ENCODE results near the gene GSTO1. TPM values are rescaled to one million over a fixed set of nuclear protein-coding genes. Genes with fewer than 3 reads are reported as not detected.
A peak's percentile ranks its signal among the peaks of the same experiment; 100 is the strongest.

GSTO1 gene
- total and polyA plus RNA-seq, 4 donors = 47.2 to 244 (median 168) TPM

GRCh38 chr10:104309980-104310978 lies 55.6 kb downstream of the GSTO1 start:
- TF ChIP-seq CTCF (IDR thresholded peaks at IDR 0.05; ENCODE audit: control extremely low read depth, extremely low read depth) = no peak
- DNase-seq (no peak), ATAC-seq (ENCODE audit: insufficient read depth, low FRiP score) (no peak)
- WGBS, 2 donors = 76 to 87% methylated on average over 15 of the region's 15 CpGs
- Histone ChIP-seq H3K9me3 (ENCODE audit: control insufficient read depth in 4 of 4, insufficient read depth in 3 of 4, low read length in 3 of 4) (peaks cover 0 to 2% (median 0%) of the 10 kb centered on the region in 4 donors), H3K9ac (ENCODE audit: insufficient read depth in 1 of 2, low read length in 2 of 2) (no peak overlapping the region), H3K27ac (ENCODE audit: low read depth in 1 of 2, low read length in 1 of 2) (peak overlapping the region; percentile 21 to 88), H3K36me3 (ENCODE audit: control insufficient read depth in 4 of 4, insufficient read depth in 4 of 4, low read length in 4 of 4) (peaks cover 16 to 35% (median 29%) of the 10 kb centered on the region in 4 donors), H3K27me3 (ENCODE audit: control insufficient read depth in 3 of 3, insufficient read depth in 3 of 3, low read length in 2 of 3) (no peaks in the 10 kb centered on the region), H3K4me1 (ENCODE audit: control insufficient read depth in 5 of 5, insufficient read depth in 5 of 5, low read length in 5 of 5) (peaks cover 0 to 29% (median 0%) of the 10 kb centered on the region in 5 donors), H3K4me3 (no peak overlapping the region)

GRCh38 chr10:104311184-104311720 lies 56.6 kb downstream of the GSTO1 start:
- H3K27ac ChIP-seq (ENCODE audit: low read depth in 1 of 2, low read length in 1 of 2) = peak overlapping the region in 1 of 2 donors; percentile 88
- H3K4me3 ChIP-seq = no peak overlapping the region
- TF ChIP-seq CTCF (IDR thresholded peaks at IDR 0.05; ENCODE audit: control extremely low read depth, extremely low read depth) = no peak
- H3K9ac ChIP-seq (ENCODE audit: insufficient read depth in 1 of 2, low read length in 2 of 2) = no peak overlapping the region
- 85 to 88% methylated on average over 5 of the region's 5 CpGs for WGBS, 2 donors
- H3K27me3 ChIP-seq (ENCODE audit: control insufficient read depth in 3 of 3, insufficient read depth in 3 of 3, low read length in 2 of 3) = no peaks in the 10 kb centered on the region
- no peak for DNase-seq
- ATAC-seq (ENCODE audit: insufficient read depth, low FRiP score) = no peak
- peaks cover 0 to 4% (median 0%) of the 10 kb centered on the region in 4 donors for H3K9me3 ChIP-seq (ENCODE audit: control insufficient read depth in 4 of 4, insufficient read depth in 3 of 4, low read length in 3 of 4)
- peaks cover 0 to 27% (median 0%) of the 10 kb centered on the region in 5 donors for H3K4me1 ChIP-seq (ENCODE audit: control insufficient read depth in 5 of 5, insufficient read depth in 5 of 5, low read length in 5 of 5)
- H3K36me3 ChIP-seq (ENCODE audit: control insufficient read depth in 4 of 4, insufficient read depth in 4 of 4, low read length in 4 of 4) = peaks cover 16 to 40% (median 30%) of the 10 kb centered on the region in 4 donors

GRCh38 chr10:104314591-104315485 lies 60.1 kb downstream of the GSTO1 start:
- TF ChIP-seq CTCF (IDR thresholded peaks at IDR 0.05; ENCODE audit: control extremely low read depth, extremely low read depth) = no peak
- Histone ChIP-seq H3K4me1 (ENCODE audit: control insufficient read depth in 5 of 5, insufficient read depth in 5 of 5, low read length in 5 of 5) (peaks cover 8 to 32% (median 15%) of the 10 kb centered on the region in 5 donors), H3K36me3 (ENCODE audit: control insufficient read depth in 4 of 4, insufficient read depth in 4 of 4, low read length in 4 of 4) (peaks cover 16 to 40% (median 30%) of the 10 kb centered on the region in 4 donors)

More at GRCh38 chr10:104314591-104315485, 60.1 kb downstream of the GSTO1 start:
- H3K9ac ChIP-seq (ENCODE audit: insufficient read depth in 1 of 2, low read length in 2 of 2) = no peak overlapping the region
- WGBS, 2 donors = 90 to 93% methylated on average over 43 of the region's 43 CpGs
- ATAC-seq (ENCODE audit: insufficient read depth, low FRiP score) (no peak), DNase-seq (no peak)
- no peak overlapping the region for H3K27ac ChIP-seq (ENCODE audit: low read depth in 1 of 2, low read length in 1 of 2)
- H3K4me3 ChIP-seq = no peak overlapping the region
- no peaks in the 10 kb centered on the region for H3K27me3 ChIP-seq (ENCODE audit: control insufficient read depth in 3 of 3, insufficient read depth in 3 of 3, low read length in 2 of 3)
- peaks cover 0 to 4% (median 0%) of the 10 kb centered on the region in 4 donors for H3K9me3 ChIP-seq (ENCODE audit: control insufficient read depth in 4 of 4, insufficient read depth in 3 of 4, low read length in 3 of 4)

All from lung (tissue), 12 donors.